ENCODE measurements around the gene ANKRD26.
A peak's percentile ranks its signal among the peaks of the same experiment; 100 is the strongest.

The ANKRD26 gene

DNA sequence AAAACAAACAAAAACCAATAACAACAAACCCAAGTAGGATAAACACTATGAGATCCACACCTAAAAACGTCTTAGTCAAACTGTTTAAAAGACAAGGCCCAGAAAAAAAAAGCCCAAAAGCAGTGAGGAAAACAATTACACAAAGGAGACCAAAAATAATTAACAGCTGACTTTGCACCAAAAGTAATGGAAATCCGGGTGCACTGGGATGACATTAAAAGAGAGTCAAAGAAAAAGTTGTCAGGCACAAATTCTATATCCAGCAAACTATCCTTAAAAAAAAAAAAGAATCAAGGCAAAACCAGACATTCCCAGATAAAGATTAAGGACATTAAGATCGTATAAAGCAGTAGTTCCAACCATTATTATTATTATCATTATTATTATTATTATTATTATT, 7.9 kb upstream of the ANKRD26 start:
- DNase-seq (ENCODE audit: extremely low read depth, low read depth): no peak
- no peak overlapping the region for H3K4me3 ChIP-seq (replicated peaks; ENCODE audit: low read depth, low read length)
- TF ChIP-seq, protein P1, sequence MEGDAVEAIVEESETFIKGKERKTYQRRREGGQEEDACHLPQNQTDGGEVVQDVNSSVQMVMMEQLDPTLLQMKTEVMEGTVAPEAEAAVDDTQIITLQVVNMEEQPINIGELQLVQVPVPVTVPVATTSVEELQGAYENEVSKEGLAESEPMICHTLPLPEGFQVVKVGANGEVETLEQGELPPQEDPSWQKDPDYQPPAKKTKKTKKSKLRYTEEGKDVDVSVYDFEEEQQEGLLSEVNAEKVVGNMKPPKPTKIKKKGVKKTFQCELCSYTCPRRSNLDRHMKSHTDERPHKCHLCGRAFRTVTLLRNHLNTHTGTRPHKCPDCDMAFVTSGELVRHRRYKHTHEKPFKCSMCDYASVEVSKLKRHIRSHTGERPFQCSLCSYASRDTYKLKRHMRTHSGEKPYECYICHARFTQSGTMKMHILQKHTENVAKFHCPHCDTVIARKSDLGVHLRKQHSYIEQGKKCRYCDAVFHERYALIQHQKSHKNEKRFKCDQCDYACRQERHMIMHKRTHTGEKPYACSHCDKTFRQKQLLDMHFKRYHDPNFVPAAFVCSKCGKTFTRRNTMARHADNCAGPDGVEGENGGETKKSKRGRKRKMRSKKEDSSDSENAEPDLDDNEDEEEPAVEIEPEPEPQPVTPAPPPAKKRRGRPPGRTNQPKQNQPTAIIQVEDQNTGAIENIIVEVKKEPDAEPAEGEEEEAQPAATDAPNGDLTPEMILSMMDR (IDR thresholded peaks at IDR 0.05; ENCODE audit: low read depth, low read length, missing control alignments): no peak

DNA sequence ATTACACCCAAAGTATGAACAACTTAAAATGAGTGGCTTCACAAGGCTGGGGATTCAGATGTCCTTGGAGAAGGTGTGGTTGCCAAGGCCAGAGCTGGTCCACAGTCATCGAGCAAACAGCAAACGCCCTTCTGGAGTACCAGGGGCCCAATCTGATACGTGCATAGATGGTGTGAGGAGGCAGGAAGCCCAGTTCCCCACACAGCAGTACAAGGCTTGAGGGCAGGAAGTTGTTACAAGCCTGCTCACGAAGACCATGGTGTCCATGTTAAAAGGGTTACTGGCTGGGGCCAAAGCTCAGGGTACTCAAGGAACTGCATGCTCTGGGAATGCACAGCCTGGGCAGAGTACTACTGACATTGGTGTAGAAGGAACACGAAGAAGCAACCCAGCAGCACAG, 4.6 kb upstream of the ANKRD26 start:
- no peak overlapping the region for H3K4me3 ChIP-seq (replicated peaks; ENCODE audit: low read depth, low read length)
- TF ChIP-seq, protein P1 (IDR thresholded peaks at IDR 0.05; ENCODE audit: low read depth, low read length, missing control alignments): no peak
- no peak for DNase-seq (ENCODE audit: extremely low read depth, low read depth)

DNA sequence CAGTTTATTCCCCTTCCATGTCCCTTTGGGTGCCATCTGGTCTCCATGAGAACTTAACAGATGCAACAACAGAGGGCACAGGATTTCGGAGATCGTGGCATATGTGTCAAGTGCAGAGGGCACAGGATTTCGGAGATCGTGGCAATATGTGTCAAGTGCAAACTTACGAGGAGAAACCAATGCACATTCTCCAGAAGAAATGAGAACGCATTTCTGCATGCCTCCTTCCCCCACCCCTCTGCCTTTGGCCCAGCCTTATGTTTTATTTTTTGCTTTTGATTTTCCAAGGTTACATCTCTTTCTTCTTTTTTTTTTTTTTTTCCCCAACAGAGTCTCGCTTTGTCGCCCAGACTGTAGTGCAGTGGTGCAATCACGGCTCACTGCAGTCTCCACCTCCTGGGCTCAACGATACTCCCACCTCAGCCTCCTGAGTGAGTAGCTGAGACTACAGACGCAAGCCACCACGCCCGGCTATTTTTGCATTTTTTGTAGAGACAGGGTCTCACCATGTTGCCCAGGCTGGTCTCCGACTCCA, 586 bp upstream of the ANKRD26 start:
- peak overlapping the region; percentile 88 for H3K4me3 ChIP-seq (replicated peaks; ENCODE audit: low read depth, low read length)
- peak; percentile 9 for DNase-seq (ENCODE audit: extremely low read depth, low read depth)
- TF ChIP-seq, protein P1 (IDR thresholded peaks at IDR 0.05; ENCODE audit: low read depth, low read length, missing control alignments): no peak

DNA sequence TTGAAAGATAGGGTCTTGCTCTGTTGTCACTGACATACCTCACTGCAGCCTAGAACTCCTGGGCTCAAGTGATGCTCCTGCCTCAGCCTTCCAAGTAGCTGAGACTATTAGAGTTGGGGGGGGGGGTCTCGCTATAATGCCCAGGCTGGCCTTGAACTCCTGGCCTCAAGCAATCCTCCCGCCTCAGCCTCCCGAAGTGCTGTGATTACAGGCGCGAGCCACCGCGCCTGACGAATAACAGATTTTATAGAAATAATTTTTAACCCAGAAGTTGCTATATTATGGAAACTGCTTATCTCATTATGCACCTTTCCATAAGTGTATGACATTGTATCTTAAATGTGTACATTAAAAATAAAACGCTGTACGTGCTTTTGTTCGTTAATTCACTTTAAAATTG, 846 bp downstream of the ANKRD26 start:
- peak overlapping the region; percentile 88 for H3K4me3 ChIP-seq (replicated peaks; ENCODE audit: low read depth, low read length)
- DNase-seq (ENCODE audit: extremely low read depth, low read depth): no peak
- TF ChIP-seq, protein P1 (IDR thresholded peaks at IDR 0.05; ENCODE audit: low read depth, low read length, missing control alignments): no peak

DNA sequence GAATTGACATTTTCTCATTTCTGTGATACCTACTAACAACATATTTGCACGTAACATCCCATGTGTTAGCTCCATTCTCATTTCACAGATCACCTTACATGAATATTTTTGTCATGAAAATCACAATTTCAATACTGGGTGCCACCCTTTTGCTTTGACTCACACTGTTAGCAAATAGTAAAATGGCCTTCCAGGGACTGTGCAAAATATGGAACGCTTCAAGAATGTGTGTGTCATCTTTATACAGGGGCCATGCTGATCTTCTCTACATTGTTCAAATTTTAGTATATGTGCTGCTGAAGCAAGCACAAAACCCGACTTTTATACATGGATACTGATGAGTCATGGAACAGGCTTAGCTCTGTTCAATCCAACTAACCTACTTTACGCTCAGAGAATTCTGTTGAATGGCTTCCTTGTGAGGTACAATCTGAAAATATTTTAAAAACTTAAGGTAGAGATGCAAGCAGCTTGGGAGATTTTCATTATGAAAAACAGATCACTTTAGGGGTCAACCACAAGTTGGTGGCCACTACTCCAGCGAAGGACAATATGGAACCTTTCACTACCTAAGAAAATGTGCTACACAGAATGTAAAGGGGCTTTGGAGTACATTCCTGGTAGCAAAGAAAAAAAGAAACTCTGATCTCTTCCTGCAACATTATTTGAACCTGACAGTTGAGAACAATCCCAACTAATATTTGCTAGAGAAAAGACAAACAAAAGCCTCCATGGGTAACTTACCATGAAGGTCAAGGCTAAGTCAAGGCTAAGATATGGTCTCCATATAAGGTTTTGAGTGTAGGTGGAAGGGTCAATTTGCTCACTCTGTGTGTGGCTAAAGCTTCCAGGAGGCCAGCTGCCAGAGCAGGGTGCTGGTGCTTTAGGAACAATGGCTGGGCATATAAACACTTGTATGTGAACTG, 11.9 kb downstream of the ANKRD26 start:
- no peak overlapping the region for H3K4me3 ChIP-seq (replicated peaks; ENCODE audit: low read depth, low read length)
- no peak for DNase-seq (ENCODE audit: extremely low read depth, low read depth)
- TF ChIP-seq, protein P1 (IDR thresholded peaks at IDR 0.05; ENCODE audit: low read depth, low read length, missing control alignments): no peak

DNA sequence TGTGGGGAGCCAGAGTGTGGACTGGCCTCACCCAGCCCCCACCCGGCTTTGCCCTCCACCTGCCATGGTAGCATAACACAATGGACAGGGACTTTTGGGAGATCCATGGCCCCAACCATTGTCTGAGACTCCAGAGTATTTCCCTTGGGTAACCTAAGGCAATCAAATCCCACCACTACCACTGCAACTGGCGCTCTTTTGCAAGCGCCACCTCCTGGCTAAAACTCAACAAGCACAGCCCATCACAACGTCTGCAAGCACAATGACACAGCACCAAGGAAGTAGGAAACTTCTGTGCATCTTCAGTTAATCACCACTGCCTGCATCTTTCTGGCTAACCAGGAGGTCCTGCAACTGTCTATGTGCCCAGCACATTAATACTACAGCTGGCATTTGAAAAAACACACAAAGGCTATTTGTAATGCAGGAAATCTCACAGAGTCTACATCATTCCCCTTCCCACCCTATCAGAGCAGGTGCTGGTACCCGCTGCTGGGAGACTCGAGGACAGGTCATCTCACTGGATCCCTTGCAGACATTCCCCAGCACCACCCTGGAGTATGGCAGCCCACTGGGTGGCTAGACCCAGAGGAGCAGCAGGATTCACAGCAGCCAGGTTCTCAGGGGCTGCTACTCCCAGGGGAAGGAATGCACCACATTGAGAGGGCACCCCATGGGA, 27.7 kb downstream of the ANKRD26 start:
- TF ChIP-seq, protein P1 (IDR thresholded peaks at IDR 0.05; ENCODE audit: low read depth, low read length, missing control alignments): peak; percentile 6
- no peak for DNase-seq (ENCODE audit: extremely low read depth, low read depth)
- H3K4me3 ChIP-seq (replicated peaks; ENCODE audit: low read depth, low read length): no peak overlapping the region

Measured in HFF-Myc (cell line).